ENCODE data around the gene HS6ST1. TPM values are rescaled to one million over a fixed set of nuclear protein-coding genes. Genes with fewer than 3 reads are reported as not detected.
"Not testable (repeated sequence)": the region's sequence is repeated elsewhere in the genome, so short reads cannot be mapped to it uniquely, and the experiment has no call there.

HS6ST1 gene
- total RNA-seq, 4 donors from 2014 or later: 20.5 to 43.6 (median 32.1) TPM

DNA sequence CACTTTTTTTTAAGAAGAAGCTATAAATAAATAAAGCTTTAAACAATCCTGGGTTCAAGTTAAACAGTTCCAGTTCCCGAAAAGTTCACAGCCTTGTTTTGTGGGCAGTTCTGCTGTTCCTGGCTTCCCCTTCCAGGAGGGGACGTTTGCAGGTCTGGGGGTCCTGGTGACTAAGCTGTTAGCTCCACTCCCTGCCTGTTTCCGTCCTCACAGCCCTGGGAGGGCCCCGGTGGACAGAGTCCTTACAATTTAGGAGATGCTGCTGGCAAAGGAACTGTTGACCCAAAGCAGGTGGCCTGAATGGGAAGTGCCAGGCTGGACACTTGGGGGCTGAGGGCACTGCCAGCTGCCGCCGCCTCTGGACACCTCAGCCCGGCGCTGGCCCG is 53.1 kb downstream of the HS6ST1 start:
- H3K27ac ChIP-seq, H3K4me1 ChIP-seq, ATAC-seq, H3K4me3 ChIP-seq, H3K27me3 ChIP-seq, H3K9me3 ChIP-seq: not testable (repeated sequence)
- 40% methylated on average over 1 of the region's 9 CpGs; no CpG with 5 or more reads in 1 of the 2 donors for WGBS, 2 donors (ENCODE audit: low coverage in 1 of 2)
- peaks cover 0 to 19% of the 10 kb centered on the region in 2 donors for H3K36me3 ChIP-seq

DNA sequence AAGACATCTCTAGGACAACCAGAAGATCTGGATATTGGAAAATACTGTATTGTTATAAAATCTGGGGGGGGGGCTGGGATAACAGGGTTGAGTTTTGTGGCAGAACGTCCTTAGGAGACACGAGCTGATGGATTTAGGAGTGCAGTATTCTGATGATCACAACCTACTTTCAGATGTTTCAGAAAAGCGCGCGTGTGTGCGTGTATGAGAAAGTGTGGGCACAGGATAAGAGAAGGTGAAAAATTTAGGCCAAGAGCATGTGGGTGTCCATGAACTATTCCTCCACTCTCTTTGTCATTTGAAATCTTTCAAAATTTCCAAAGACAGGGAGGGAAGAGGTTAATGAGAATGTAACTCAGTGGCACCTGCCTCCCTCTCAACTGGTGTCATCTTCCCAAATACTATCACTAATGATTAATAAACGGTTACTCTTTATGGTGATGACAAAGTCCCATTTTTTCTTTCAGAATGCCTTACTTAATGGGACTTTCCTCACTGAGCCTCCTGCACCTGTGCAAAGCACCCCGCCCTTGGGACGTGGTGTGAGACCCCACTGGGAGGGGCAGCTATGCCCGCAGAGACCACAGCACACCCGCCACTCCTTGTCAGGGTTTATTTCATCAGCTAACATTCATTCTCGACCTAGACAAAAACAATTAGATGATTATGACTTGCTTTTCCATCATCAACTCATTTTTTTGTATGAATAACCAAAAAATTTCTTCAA is 53.6 kb downstream of the HS6ST1 start:
- Histone ChIP-seq H3K4me1 (no peaks in the 10 kb centered on the region), H3K27me3 (no peaks in the 10 kb centered on the region), H3K27ac (no peak overlapping the region), H3K4me3 (no peak overlapping the region), H3K9me3 (peaks cover 0 to 6% (median 0%) of the 10 kb centered on the region in 3 donors), H3K36me3 (peaks cover 0 to 19% of the 10 kb centered on the region in 2 donors)
- 78 to 87% methylated on average over 7 to 11 of the region's 12 CpGs for WGBS, 2 donors (ENCODE audit: low coverage in 1 of 2)
- no peak for ATAC-seq
- no peak for TF ChIP-seq CTCF (IDR thresholded peaks at IDR 0.05)
- TF ChIP-seq POLR2AphosphoS5 (IDR thresholded peaks at IDR 0.05): no peak
- TF ChIP-seq POLR2A (IDR thresholded peaks at IDR 0.05): no peak

DNA sequence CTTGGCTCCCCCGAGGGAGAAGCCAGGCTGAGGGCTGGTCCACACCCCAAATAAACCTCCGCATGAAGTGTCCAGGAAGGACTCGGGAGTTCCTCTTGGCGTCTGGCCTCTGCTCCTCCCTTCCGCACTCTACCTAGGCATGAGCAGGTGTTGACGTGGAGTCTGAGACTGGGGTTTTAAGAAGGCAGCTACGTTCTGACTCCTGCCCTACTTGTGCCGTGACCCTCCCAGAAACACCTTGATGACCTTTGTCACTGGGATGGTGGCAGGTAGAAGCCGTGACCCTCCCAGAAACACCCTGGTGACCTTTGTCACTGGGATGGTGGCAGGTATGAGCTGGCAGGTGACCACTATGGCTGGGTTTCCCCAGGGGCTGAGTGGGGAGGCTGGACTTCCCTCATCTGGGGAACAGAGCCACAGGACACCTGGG is 54.8 kb downstream of the HS6ST1 start:
- TF ChIP-seq POLR2A (IDR thresholded peaks at IDR 0.05) (no peak), EP300 (IDR thresholded peaks at IDR 0.05) (no peak), CTCF (IDR thresholded peaks at IDR 0.05) (no peak), POLR2AphosphoS5 (IDR thresholded peaks at IDR 0.05) (no peak)
- Histone ChIP-seq H3K36me3 (peaks cover 0 to 17% of the 10 kb centered on the region in 2 donors), H3K27ac (no peak overlapping the region), H3K9me3 (peaks cover 0 to 7% (median 0%) of the 10 kb centered on the region in 3 donors), H3K4me1 (no peaks in the 10 kb centered on the region), H3K27me3 (no peaks in the 10 kb centered on the region), H3K4me3 (no peak overlapping the region)
- no peak for ATAC-seq
- 85 to 87% methylated on average over 5 to 6 of the region's 9 CpGs for WGBS, 2 donors (ENCODE audit: low coverage in 1 of 2)

DNA sequence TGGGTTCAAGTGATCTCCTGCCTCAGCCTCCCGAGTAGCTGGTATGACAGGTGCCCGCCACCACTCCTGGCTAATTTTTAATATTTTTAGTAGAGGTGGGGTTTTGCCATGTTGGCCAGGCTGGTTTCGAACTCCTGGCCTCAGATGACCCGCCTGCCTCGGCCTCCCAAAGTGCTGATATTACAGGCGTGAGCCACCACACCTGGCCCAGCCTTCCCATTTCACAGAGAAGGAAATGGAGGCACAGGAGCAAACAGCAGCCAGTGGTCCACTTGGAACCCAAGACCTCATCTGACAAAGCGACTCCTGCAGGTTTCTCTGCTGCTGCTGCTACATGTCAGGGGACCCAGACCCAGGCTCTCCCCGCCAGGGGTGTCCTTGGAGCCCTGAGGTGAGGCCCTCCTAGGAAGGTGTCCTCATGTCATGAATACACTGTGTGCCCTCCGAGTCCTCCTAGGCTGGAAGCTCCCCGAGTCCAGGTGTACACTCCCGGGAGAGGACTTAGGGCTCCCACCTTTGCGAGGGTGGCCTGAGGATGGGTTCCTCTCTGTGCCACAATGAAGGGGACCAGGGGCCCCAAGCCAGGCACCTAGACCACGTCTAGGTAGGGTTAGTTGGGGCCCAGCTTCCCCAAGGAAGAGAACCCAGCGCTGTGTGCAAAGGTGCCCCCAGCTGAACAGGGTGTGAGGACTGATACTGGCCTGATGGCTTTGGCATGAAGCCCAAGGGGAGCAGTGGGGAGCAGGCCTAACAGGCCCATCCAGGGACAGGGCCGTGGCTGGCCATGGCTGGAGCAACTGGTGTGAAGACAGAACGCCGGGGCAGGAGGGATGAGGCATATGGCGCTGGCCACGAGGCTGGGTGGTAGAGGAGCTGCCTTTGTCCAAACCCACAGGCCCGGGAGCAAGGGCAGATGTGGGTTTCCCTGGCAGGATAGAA is 56.1 kb downstream of the HS6ST1 start:
- 100% methylated on average over 2 to 5 of the region's 20 CpGs for WGBS, 2 donors (ENCODE audit: low coverage in 1 of 2)
- peaks cover 0 to 7% (median 0%) of the 10 kb centered on the region in 3 donors for H3K9me3 ChIP-seq

More for the DNA sequence above, 56.1 kb downstream of the HS6ST1 start:
- no peak for ATAC-seq
- Histone ChIP-seq H3K4me1 (no peaks in the 10 kb centered on the region), H3K36me3 (peaks cover 0 to 5% of the 10 kb centered on the region in 2 donors), H3K27ac (no peak overlapping the region), H3K4me3 (no peak overlapping the region), H3K27me3 (no peaks in the 10 kb centered on the region)
- TF ChIP-seq POLR2AphosphoS5 (IDR thresholded peaks at IDR 0.05) (no peak), CTCF (IDR thresholded peaks at IDR 0.05) (no peak), EP300 (IDR thresholded peaks at IDR 0.05) (no peak), POLR2A (IDR thresholded peaks at IDR 0.05) (no peak)

Measured in gastroesophageal sphincter (tissue), 4 donors.